ENCODE results near the gene CNTN5.

DNA sequence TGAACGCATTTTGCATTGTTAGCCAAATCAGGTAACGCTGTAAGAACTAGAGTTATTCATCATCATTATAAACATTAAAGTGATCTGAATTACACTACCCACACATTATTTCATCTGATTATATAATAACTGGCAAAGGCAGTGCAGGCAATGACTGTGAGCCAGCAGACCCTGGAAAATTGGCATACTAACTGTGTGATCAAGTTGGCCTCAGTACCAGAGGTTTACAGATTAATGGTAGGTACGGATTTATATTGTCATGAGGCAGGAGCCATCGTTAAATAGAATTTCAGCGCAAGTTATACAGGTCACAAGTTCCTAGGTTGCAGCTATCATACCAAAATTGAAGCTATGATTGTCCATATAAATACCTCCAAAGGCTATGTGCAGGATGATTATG is 225.4 kb downstream of the CNTN5 start:
- TF ChIP-seq JUND (IDR thresholded peaks at IDR 0.05) (no peak), MXI1 (IDR thresholded peaks at IDR 0.05; ENCODE audit: low read depth, low read length) (no peak), RCOR1 (IDR thresholded peaks at IDR 0.05; ENCODE audit: low read length) (no peak)

Data from SK-N-SH (cell line).